Testis (tissue), 3 donors: ENCODE data around the gene DDX4. TPM values are rescaled to one million over a fixed set of nuclear protein-coding genes. Genes with fewer than 3 reads are reported as not detected.

ENCODE experiments used
- DNase-seq: peaks from one replicate; pipeline ENCODE4 v3.0.0-alpha.2; 2019
- H3K27ac ChIP-seq, 2 donors: fragments of 200-600 bp; sonication (generic); one replicate each; pipeline ENCODE4 v1.5.1; 2019
- H3K27me3 ChIP-seq: fragments of 200-600 bp; sonication (generic); one replicate; pipeline ENCODE4 v1.5.1; 2019
- H3K36me3 ChIP-seq: fragments of 200-600 bp; sonication (generic); one replicate; pipeline ENCODE4 v1.5.1; 2017; ENCODE audit warnings: low read depth; ENCODE audit errors: missing control alignments
- H3K4me1 ChIP-seq: fragments of 200-600 bp; sonication (generic); one replicate; pipeline ENCODE4 v1.5.1; 2019
- H3K4me3 ChIP-seq, 2 donors: fragments of 200-600 bp; sonication (generic); one replicate each; pipeline ENCODE4 v1.5.1; 2017 to 2019
- H3K9me3 ChIP-seq: fragments of 200-600 bp; sonication (generic); one replicate; pipeline ENCODE4 v1.5.1; 2017
- POLR2A ChIP-seq: fragments of 450-650 bp; IDR thresholded peaks from one replicate; pipeline ENCODE4 v1.6.1; 2017; ENCODE audit warnings: antibody characterized with exemption, mild to moderate bottlenecking, moderate library complexity
- WGBS, 2 donors: methylation state at CpG; one replicate each; pipeline ENCODE4 v1.1.5; 2018; 5-methylcytosine and 5-hydroxymethylcytosine counted together
- intact Hi-C: fragments of 100-400 bp; cut with DNase I; formaldehyde crosslinking; loops from one replicate; pipeline ENCODE4 v1.15.1; 2023; ENCODE audit warnings: low total_unique reads
- polyA plus RNA-seq: library from polyadenylated mRNA; stranded (reverse); fragments of 350-450 nt; fragmentation: Illumina TruSeq; extraction: RNeasy Lipid Tissue Mini Kit (QIAGEN cat#74804); gene quantifications from one replicate; pipeline ENCODE4 v1.2.3, GENCODE V29; 2014; ENCODE audit warnings: low read depth, low replicate concordance; ENCODE audit not compliant: insufficient read depth
- total RNA-seq, 2 donors: library from RNA; depleted of rRNA; stranded (reverse); fragments of >200 nt; gene quantifications; one replicate each; pipeline ENCODE4 v1.2.3, GENCODE V29; 2016
- TF ChIP-seq, protein P1 (sequence below), 3 experiments: fragments of 450-650 bp in 2 of 3; fragments of 200-600 bp in 1 of 3; sonication (generic) in 1 of 3; IDR thresholded peaks; one replicate each; pipeline ENCODE4 v1.5.1; 2016 to 2019; ENCODE audit warnings: antibody characterized with exemption in 3 of 3, mild to moderate bottlenecking in 2 of 3, moderate library complexity in 1 of 3

DDX4 gene
- total and polyA plus RNA-seq, 3 donors from 2014 or later, result 85.8 to 165 (median 116) TPM

DNA sequence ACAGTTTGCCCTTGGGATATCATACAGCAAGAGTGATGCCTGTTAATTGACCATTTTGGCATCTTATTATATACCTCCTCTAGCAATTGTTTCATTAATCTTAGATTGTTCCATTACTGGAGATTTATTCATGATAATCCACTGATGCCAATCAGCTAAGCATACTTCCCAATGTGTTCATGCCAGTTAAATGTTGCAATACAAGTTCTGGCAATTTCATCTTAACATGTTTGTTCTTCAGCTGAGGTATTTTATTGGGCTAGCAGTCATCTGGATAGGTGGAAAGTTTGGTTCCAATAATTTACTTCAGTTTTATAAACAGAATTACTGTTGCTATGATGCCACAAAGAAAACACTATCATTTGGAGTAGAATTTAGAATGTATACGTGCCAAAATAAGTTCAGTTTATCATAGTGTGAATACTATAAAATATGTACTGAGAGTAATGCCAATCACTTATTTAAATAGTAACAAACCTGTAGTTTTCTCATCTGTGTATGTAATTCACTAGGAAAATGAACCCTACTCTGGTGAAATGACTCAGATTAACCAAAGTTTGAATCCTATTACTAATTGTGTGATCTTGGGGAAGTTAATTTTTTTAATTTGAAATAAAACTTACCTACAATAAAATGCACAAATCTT lies 85.4 kb downstream of the DDX4 start:
- Histone ChIP-seq H3K27ac (no peak overlapping the region), H3K27me3 (no peaks in the 10 kb centered on the region), H3K4me1 (peaks cover 5% of the 10 kb centered on the region), H3K9me3 (no peaks in the 10 kb centered on the region), H3K36me3 (no peaks in the 10 kb centered on the region), H3K4me3 (no peak overlapping the region)
- no peak for DNase-seq
- TF ChIP-seq POLR2A, result no peak
- TF ChIP-seq, protein P1, sequence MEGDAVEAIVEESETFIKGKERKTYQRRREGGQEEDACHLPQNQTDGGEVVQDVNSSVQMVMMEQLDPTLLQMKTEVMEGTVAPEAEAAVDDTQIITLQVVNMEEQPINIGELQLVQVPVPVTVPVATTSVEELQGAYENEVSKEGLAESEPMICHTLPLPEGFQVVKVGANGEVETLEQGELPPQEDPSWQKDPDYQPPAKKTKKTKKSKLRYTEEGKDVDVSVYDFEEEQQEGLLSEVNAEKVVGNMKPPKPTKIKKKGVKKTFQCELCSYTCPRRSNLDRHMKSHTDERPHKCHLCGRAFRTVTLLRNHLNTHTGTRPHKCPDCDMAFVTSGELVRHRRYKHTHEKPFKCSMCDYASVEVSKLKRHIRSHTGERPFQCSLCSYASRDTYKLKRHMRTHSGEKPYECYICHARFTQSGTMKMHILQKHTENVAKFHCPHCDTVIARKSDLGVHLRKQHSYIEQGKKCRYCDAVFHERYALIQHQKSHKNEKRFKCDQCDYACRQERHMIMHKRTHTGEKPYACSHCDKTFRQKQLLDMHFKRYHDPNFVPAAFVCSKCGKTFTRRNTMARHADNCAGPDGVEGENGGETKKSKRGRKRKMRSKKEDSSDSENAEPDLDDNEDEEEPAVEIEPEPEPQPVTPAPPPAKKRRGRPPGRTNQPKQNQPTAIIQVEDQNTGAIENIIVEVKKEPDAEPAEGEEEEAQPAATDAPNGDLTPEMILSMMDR (IDR thresholded peaks at IDR 0.05), result no peak
- 76 to 83% methylated on average over 1 of the region's 1 CpG for WGBS, 2 donors
- intact Hi-C loops, result no loop called here

DNA sequence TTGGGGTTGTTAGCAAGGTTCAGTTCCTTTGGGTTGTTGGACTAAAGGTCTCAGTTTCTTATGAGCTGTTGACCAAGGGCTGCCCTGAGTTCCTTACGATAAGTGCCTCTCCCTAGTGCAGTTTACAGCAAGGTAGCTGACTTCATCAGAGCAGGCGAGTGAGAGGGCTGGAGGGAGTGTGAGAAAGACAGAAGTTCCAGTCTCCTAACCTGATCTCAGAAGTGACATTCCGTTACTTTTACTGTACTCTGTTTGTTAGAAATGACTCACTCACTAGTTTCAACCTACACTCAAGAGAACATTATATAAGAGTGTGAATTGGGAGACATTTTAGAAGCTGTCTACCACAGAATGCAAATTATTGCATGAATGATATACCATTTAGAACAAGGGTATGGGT lies 92.1 kb downstream of the DDX4 start:
- no peaks in the 10 kb centered on the region for H3K4me1 ChIP-seq
- intact Hi-C loops, result no loop called here
- H3K9me3 ChIP-seq, result no peaks in the 10 kb centered on the region
- no peak for TF ChIP-seq POLR2A
- TF ChIP-seq, protein P1 (IDR thresholded peaks at IDR 0.05), result no peak
- no peak for DNase-seq
- H3K27ac ChIP-seq, result no peak overlapping the region
- no peak overlapping the region for H3K4me3 ChIP-seq
- 91 to 99% methylated on average over 3 of the region's 3 CpGs for WGBS, 2 donors
- H3K27me3 ChIP-seq, result no peaks in the 10 kb centered on the region
- no peaks in the 10 kb centered on the region for H3K36me3 ChIP-seq

DNA sequence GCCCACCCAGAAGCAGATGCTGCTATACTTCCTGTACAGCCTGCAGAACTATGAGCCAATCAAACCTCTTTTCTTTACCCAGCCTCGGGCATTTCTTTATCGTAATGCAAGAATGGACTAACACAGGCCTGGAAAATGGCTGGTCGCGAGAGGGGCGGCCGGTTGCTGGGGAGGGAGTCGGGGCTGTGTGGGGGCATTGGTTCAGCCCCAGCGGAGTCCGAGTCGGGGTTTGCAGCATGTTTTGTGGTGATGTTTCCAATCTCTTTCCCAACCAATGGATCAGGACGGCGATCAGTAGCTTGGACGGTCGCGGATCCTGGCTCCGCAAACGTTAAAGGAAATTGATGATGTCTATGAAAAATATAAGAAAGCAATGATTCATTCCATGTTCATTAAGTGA lies 94.6 kb downstream of the DDX4 start:
- Histone ChIP-seq H3K36me3 (no peaks in the 10 kb centered on the region), H3K9me3 (no peaks in the 10 kb centered on the region), H3K4me1 (no peaks in the 10 kb centered on the region), H3K4me3 (no peak overlapping the region), H3K27me3 (no peaks in the 10 kb centered on the region), H3K27ac (no peak overlapping the region)
- intact Hi-C loops, result no loop called here
- 86 to 89% methylated on average over 17 of the region's 17 CpGs for WGBS, 2 donors
- no peak for DNase-seq
- TF ChIP-seq POLR2A, result no peak
- TF ChIP-seq, protein P1 (IDR thresholded peaks at IDR 0.05), result no peak

DNA sequence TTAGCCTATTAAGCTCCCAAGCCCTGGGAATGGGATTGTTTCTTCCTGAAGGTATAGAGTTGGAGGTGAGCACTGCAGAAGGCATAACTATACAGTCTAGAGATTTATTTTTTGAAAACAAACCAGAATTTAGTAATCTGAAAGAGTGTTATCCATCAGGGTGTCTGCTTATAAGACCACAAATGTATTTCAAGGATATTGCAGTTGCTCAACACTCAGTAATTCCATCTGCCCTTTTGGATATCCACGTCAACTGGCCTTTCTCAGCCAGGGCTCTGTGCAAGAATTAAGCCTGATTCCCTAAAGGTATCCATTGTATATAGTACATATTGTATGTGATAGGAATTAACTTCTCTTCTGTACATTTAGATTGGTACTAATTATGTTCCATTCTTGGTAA lies 98.3 kb downstream of the DDX4 start:
- DNase-seq, result no peak
- Histone ChIP-seq H3K36me3 (no peaks in the 10 kb centered on the region), H3K4me3 (no peak overlapping the region), H3K27me3 (no peaks in the 10 kb centered on the region), H3K27ac (no peak overlapping the region), H3K4me1 (no peaks in the 10 kb centered on the region), H3K9me3 (no peaks in the 10 kb centered on the region)
- no peak for TF ChIP-seq POLR2A
- TF ChIP-seq, protein P1 (IDR thresholded peaks at IDR 0.05), result no peak
- 78 to 88% methylated on average over 1 of the region's 1 CpG for WGBS, 2 donors
- intact Hi-C loops, result no loop called here

DNA sequence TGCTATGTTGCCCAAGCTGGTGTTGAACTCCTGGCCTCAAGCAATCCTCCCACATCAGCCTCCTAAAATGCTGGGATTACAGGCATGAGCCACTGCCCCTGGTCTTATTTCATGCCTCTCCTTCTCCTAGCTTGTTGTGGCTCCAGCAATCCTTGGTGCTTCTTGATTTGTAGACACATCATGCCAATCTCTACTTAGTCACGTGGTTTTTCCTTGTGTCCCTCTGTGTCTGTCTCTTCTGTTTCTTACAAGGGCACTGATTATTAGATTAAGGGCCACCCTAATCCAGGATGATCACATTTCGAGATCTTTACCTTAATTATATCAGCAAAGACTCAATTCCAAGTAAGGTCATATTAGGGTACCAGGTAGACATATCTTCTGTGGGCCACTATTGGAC lies 104.1 kb downstream of the DDX4 start:
- Histone ChIP-seq H3K9me3 (no peaks in the 10 kb centered on the region), H3K4me3 (no peak overlapping the region), H3K36me3 (no peaks in the 10 kb centered on the region), H3K27me3 (no peaks in the 10 kb centered on the region), H3K27ac (no peak overlapping the region), H3K4me1 (no peaks in the 10 kb centered on the region)
- DNase-seq, result no peak
- WGBS, 2 donors, result 77 to 82% methylated on average over 2 of the region's 2 CpGs
- intact Hi-C loops, result no loop called here
- TF ChIP-seq POLR2A, result no peak
- TF ChIP-seq, protein P1 (IDR thresholded peaks at IDR 0.05), result no peak
